ENCODE measurements around the gene LINC01488. TPM values are rescaled to one million over a fixed set of nuclear protein-coding genes. Genes with fewer than 3 reads are reported as not detected.
A peak's percentile ranks its signal among the peaks of the same experiment; 100 is the strongest.

The LINC01488 gene
- total RNA-seq, 1 donor from 2014 or later, result not detected

GRCh38 chr11:69475866-69476471 is 5.5 kb upstream of the LINC01488 start:
- Histone ChIP-seq H3K27ac (ENCODE audit: low read depth, low read length) (no peak overlapping the region), H3K9me3 (ENCODE audit: control insufficient read depth in 3 of 3, low read length in 3 of 3) (peaks cover 0 to 6% (median 5%) of the 10 kb centered on the region in 3 donors), H3K4me1 (ENCODE audit: control insufficient read depth in 3 of 3, insufficient read depth in 3 of 3, low read length in 3 of 3) (peaks cover 9 to 16% (median 10%) of the 10 kb centered on the region in 3 donors)

GRCh38 chr11:69476509-69476961 is 4.9 kb upstream of the LINC01488 start:
- peaks cover 9 to 17% (median 10%) of the 10 kb centered on the region in 3 donors for H3K4me1 ChIP-seq (ENCODE audit: control insufficient read depth in 3 of 3, insufficient read depth in 3 of 3, low read length in 3 of 3)
- no peak overlapping the region for H3K4me3 ChIP-seq (ENCODE audit: low read length in 3 of 3)
- H3K36me3 ChIP-seq (ENCODE audit: control insufficient read depth in 3 of 3, insufficient read depth in 3 of 3, low read length in 3 of 3), result no peaks in the 10 kb centered on the region
- no peak overlapping the region for H3K27ac ChIP-seq (ENCODE audit: low read depth, low read length)
- H3K27me3 ChIP-seq (ENCODE audit: control insufficient read depth in 3 of 3, insufficient read depth in 3 of 3, low read length in 3 of 3), result peaks cover 7 to 25% (median 20%) of the 10 kb centered on the region in 3 donors
- no peak overlapping the region for H3K9ac ChIP-seq (ENCODE audit: low read depth in 1 of 3, low read length in 3 of 3)
- peaks cover 0 to 6% (median 5%) of the 10 kb centered on the region in 3 donors for H3K9me3 ChIP-seq (ENCODE audit: control insufficient read depth in 3 of 3, low read length in 3 of 3)

More at GRCh38 chr11:69475866-69476471, 5.5 kb upstream of the LINC01488 start:
- Histone ChIP-seq H3K36me3 (ENCODE audit: control insufficient read depth in 3 of 3, insufficient read depth in 3 of 3, low read length in 3 of 3) (no peaks in the 10 kb centered on the region), H3K27me3 (ENCODE audit: control insufficient read depth in 3 of 3, insufficient read depth in 3 of 3, low read length in 3 of 3) (peaks cover 7 to 25% (median 20%) of the 10 kb centered on the region in 3 donors), H3K4me3 (ENCODE audit: low read length in 3 of 3) (no peak overlapping the region), H3K9ac (ENCODE audit: low read depth in 1 of 3, low read length in 3 of 3) (no peak overlapping the region)

GRCh38 chr11:69477086-69477485 is 4.4 kb upstream of the LINC01488 start:
- Histone ChIP-seq H3K9ac (ENCODE audit: low read depth in 1 of 3, low read length in 3 of 3) (no peak overlapping the region), H3K4me3 (ENCODE audit: low read length in 3 of 3) (no peak overlapping the region), H3K9me3 (ENCODE audit: control insufficient read depth in 3 of 3, low read length in 3 of 3) (peaks cover 0 to 6% (median 5%) of the 10 kb centered on the region in 3 donors), H3K4me1 (ENCODE audit: control insufficient read depth in 3 of 3, insufficient read depth in 3 of 3, low read length in 3 of 3) (peaks cover 9 to 17% (median 10%) of the 10 kb centered on the region in 3 donors), H3K36me3 (ENCODE audit: control insufficient read depth in 3 of 3, insufficient read depth in 3 of 3, low read length in 3 of 3) (no peaks in the 10 kb centered on the region), H3K27ac (ENCODE audit: low read depth, low read length) (no peak overlapping the region), H3K27me3 (ENCODE audit: control insufficient read depth in 3 of 3, insufficient read depth in 3 of 3, low read length in 3 of 3) (peaks cover 7 to 22% (median 18%) of the 10 kb centered on the region in 3 donors)

DNA sequence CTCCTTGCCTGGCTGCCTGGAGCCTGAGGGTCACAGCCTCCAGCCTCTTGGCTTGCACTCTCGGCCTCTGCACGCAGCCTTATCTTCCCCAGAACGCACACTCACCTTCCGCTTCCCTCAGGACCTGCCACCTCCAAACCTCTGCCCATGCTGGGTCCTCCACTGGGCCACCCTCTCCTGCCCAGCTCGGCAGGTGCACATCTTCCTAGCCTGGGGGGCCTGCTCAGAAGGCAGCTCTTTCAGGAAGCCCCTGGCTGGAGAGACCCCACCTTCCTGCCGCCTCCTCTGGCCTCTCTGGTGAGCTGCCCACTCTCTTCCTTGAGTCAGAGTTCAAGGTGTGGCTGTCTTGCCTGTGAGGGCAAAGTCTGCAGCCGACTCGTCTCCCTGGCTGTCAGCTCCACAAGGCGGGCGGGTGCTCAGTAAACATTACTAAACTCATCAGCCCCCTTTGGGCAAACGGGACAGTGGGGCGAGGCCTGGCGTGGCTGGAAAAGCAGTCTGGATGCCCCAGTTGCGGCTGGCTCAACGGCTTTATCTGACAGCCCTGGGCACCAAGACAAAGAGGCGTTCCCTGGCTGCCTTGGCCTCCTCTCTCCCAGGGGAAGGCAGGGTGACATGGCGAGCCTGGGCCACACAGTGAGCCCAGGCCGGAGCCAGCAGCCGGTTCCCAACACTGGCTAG is 1.7 kb upstream of the LINC01488 start:
- H3K9ac ChIP-seq (ENCODE audit: low read depth in 1 of 3, low read length in 3 of 3), result peak overlapping the region in 1 of 3 donors; percentile 16
- H3K4me1 ChIP-seq (ENCODE audit: control insufficient read depth in 3 of 3, insufficient read depth in 3 of 3, low read length in 3 of 3), result peaks cover 9 to 17% (median 10%) of the 10 kb centered on the region in 3 donors
- H3K27ac ChIP-seq (ENCODE audit: low read depth, low read length), result no peak overlapping the region
- peaks cover 3 to 17% (median 3%) of the 10 kb centered on the region in 3 donors for H3K27me3 ChIP-seq (ENCODE audit: control insufficient read depth in 3 of 3, insufficient read depth in 3 of 3, low read length in 3 of 3)
- H3K36me3 ChIP-seq (ENCODE audit: control insufficient read depth in 3 of 3, insufficient read depth in 3 of 3, low read length in 3 of 3), result no peaks in the 10 kb centered on the region
- H3K9me3 ChIP-seq (ENCODE audit: control insufficient read depth in 3 of 3, low read length in 3 of 3), result no peaks in the 10 kb centered on the region
- no peak overlapping the region for H3K4me3 ChIP-seq (ENCODE audit: low read length in 3 of 3)

GRCh38 chr11:69480547-69481392 is 693 bp upstream of the LINC01488 start:
- peaks cover 9 to 22% (median 10%) of the 10 kb centered on the region in 3 donors for H3K4me1 ChIP-seq (ENCODE audit: control insufficient read depth in 3 of 3, insufficient read depth in 3 of 3, low read length in 3 of 3)
- H3K4me3 ChIP-seq (ENCODE audit: low read length in 3 of 3), result no peak overlapping the region
- no peak overlapping the region for H3K9ac ChIP-seq (ENCODE audit: low read depth in 1 of 3, low read length in 3 of 3)
- H3K27ac ChIP-seq (ENCODE audit: low read depth, low read length), result no peak overlapping the region
- H3K9me3 ChIP-seq (ENCODE audit: control insufficient read depth in 3 of 3, low read length in 3 of 3), result no peaks in the 10 kb centered on the region
- no peaks in the 10 kb centered on the region for H3K36me3 ChIP-seq (ENCODE audit: control insufficient read depth in 3 of 3, insufficient read depth in 3 of 3, low read length in 3 of 3)
- peaks cover 3 to 13% (median 3%) of the 10 kb centered on the region in 3 donors for H3K27me3 ChIP-seq (ENCODE audit: control insufficient read depth in 3 of 3, insufficient read depth in 3 of 3, low read length in 3 of 3)

GRCh38 chr11:69482322-69482721 is 859 bp downstream of the LINC01488 start:
- Histone ChIP-seq H3K27ac (ENCODE audit: low read depth, low read length) (no peak overlapping the region), H3K27me3 (ENCODE audit: control insufficient read depth in 3 of 3, insufficient read depth in 3 of 3, low read length in 3 of 3) (peaks cover 0 to 9% (median under 1%) of the 10 kb centered on the region in 3 donors), H3K36me3 (ENCODE audit: control insufficient read depth in 3 of 3, insufficient read depth in 3 of 3, low read length in 3 of 3) (no peaks in the 10 kb centered on the region), H3K9ac (ENCODE audit: low read depth in 1 of 3, low read length in 3 of 3) (no peak overlapping the region), H3K4me3 (ENCODE audit: low read length in 3 of 3) (no peak overlapping the region), H3K4me1 (ENCODE audit: control insufficient read depth in 3 of 3, insufficient read depth in 3 of 3, low read length in 3 of 3) (peaks cover 19 to 36% (median 23%) of the 10 kb centered on the region in 3 donors), H3K9me3 (ENCODE audit: control insufficient read depth in 3 of 3, low read length in 3 of 3) (no peaks in the 10 kb centered on the region)

DNA sequence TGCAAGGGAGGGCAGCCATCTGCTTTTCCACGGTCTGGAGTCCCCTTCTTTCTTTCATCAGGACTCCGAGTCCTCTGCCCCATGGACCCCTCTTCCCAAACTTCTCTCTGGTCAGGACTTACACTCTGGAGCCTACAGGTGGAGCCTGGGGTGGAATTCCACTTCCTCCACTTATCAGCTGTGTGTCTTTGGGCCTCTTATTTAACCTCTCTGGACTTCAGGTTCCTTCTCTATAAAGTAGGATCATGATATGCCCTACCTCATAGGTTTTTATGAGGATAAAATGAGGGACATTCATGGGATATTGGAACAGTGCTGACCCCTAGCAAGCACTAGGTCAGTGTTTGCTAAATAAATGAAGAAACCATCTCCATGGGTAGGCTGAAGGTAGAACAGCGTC is 1.7 kb downstream of the LINC01488 start:
- Histone ChIP-seq H3K27me3 (ENCODE audit: control insufficient read depth in 3 of 3, insufficient read depth in 3 of 3, low read length in 3 of 3) (peaks cover 0 to 6% (median 0%) of the 10 kb centered on the region in 3 donors), H3K36me3 (ENCODE audit: control insufficient read depth in 3 of 3, insufficient read depth in 3 of 3, low read length in 3 of 3) (no peaks in the 10 kb centered on the region), H3K9me3 (ENCODE audit: control insufficient read depth in 3 of 3, low read length in 3 of 3) (no peaks in the 10 kb centered on the region), H3K27ac (ENCODE audit: low read depth, low read length) (no peak overlapping the region), H3K9ac (ENCODE audit: low read depth in 1 of 3, low read length in 3 of 3) (no peak overlapping the region), H3K4me3 (ENCODE audit: low read length in 3 of 3) (no peak overlapping the region), H3K4me1 (ENCODE audit: control insufficient read depth in 3 of 3, insufficient read depth in 3 of 3, low read length in 3 of 3) (peaks cover 19 to 40% (median 23%) of the 10 kb centered on the region in 3 donors)

DNA sequence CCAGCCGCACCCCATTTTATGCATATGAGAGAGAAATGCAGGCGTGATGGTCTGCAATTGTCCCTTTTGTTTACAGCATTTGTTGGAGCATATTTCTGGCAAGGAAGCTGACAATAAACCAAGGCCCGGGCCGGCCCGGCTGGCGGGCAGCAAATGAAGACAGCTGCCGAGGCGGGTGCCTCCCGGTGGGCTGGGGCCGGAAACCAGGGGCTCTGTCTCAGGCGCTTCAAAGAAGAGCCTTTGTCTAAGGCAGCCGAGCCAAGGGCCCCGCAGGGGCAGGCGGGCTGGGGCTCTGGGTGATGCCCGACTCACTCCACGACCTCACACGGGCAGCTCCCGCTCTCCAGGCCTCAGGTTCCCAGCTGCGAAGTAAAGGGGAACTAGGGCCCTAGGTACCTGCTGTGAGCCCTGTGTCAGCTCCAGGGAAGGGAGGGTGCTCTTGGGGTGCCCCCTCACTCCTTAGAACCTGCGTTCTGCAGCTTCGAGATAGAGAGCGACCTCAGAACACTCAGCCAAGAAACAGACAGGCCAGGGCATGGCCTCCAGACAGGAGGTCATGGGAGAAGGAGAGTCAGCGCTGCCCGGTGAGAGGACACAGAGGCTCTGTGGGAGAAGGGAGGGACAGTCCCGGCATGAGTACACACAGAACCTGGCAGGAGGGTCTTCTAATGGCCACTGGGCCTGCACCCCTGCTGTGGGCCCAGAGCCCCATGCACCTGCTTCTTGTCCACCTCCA is 2.4 kb downstream of the LINC01488 start:
- Histone ChIP-seq H3K9me3 (ENCODE audit: control insufficient read depth in 3 of 3, low read length in 3 of 3) (no peaks in the 10 kb centered on the region), H3K4me3 (ENCODE audit: low read length in 3 of 3) (no peak overlapping the region), H3K4me1 (ENCODE audit: control insufficient read depth in 3 of 3, insufficient read depth in 3 of 3, low read length in 3 of 3) (peaks cover 23 to 45% (median 24%) of the 10 kb centered on the region in 3 donors), H3K27me3 (ENCODE audit: control insufficient read depth in 3 of 3, insufficient read depth in 3 of 3, low read length in 3 of 3) (peaks cover 0 to 4% (median 0%) of the 10 kb centered on the region in 3 donors), H3K27ac (ENCODE audit: low read depth, low read length) (no peak overlapping the region), H3K9ac (ENCODE audit: low read depth in 1 of 3, low read length in 3 of 3) (no peak overlapping the region), H3K36me3 (ENCODE audit: control insufficient read depth in 3 of 3, insufficient read depth in 3 of 3, low read length in 3 of 3) (no peaks in the 10 kb centered on the region)
